BJ (cell line): Measurements from ENCODE around the gene GPR146. TPM values are rescaled to one million over a fixed set of nuclear protein-coding genes. Genes with fewer than 3 reads are reported as not detected.
A peak's percentile ranks its signal among the peaks of the same experiment; 100 is the strongest.

Experiments used
- CTCF ChIA-PET: fragments of 350-600 bp; formaldehyde crosslinking; extraction: SDS; loops from one replicate; lab custom pipeline; 2021; ENCODE audit warnings: antibody characterized with exemption, inconsistent platforms; lab: Yijun Ruan, JAX
- POLR2A ChIA-PET: fragments of 300-600 bp; sonication (Branson Sonifier 250); formaldehyde crosslinking; extraction: SDS; loops from one replicate; lab custom pipeline; 2021; ENCODE audit warnings: antibody characterized with exemption; lab: Charles Lee
- DNase-seq: peaks from one replicate; pipeline ENCODE4 v3.0.0-alpha.2; 2011; ENCODE audit warnings: low read depth
- H3K27me3 ChIP-seq: 2 replicates; pipeline ENCODE4 v1.6.0; 2011; ENCODE audit warnings: low read length; ENCODE audit not compliant: control insufficient read depth, insufficient read depth
- H3K36me3 ChIP-seq: 2 replicates; pipeline ENCODE4 v1.5.1; 2011; ENCODE audit warnings: low read length; ENCODE audit not compliant: control insufficient read depth, insufficient read depth
- H3K4me3 ChIP-seq: 2 replicates; pipeline ENCODE4 v1.5.1; 2011; ENCODE audit warnings: low read depth, mild to moderate bottlenecking, control low read depth, low read length
- polyA plus RNA-seq: library from polyadenylated mRNA; depleted of rRNA; stranded (reverse); fragments of >200 nt; gene quantifications from 2 replicates; pipeline ENCODE4 v1.2.3, GENCODE V29; 2011
- TF ChIP-seq, protein P1 (sequence below): IDR thresholded peaks from 2 replicates; pipeline ENCODE4 v1.5.1; 2011; ENCODE audit warnings: low read depth, mild to moderate bottlenecking, control low read depth, inconsistent platforms, low read length, moderate library complexity; ENCODE audit not compliant: insufficient read depth

Gene GPR146
- polyA plus RNA-seq, 1 experiment: 4.5 TPM

DNA sequence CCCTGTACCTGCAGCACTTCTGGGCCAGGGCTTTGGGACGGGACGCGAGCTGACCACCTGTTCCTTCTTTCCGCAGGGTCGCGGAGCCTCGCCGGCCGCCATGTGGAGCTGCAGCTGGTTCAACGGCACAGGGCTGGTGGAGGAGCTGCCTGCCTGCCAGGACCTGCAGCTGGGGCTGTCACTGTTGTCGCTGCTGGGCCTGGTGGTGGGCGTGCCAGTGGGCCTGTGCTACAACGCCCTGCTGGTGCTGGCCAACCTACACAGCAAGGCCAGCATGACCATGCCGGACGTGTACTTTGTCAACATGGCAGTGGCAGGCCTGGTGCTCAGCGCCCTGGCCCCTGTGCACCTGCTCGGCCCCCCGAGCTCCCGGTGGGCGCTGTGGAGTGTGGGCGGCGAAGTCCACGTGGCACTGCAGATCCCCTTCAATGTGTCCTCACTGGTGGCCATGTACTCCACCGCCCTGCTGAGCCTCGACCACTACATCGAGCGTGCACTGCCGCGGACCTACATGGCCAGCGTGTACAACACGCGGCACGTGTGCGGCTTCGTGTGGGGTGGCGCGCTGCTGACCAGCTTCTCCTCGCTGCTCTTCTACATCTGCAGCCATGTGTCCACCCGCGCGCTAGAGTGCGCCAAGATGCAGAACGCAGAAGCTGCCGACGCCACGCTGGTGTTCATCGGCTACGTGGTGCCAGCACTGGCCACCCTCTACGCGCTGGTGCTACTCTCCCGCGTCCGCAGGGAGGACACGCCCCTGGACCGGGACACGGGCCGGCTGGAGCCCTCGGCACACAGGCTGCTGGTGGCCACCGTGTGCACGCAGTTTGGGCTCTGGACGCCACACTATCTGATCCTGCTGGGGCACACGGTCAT lies 13.3 kb downstream of the GPR146 start:
- H3K4me3 ChIP-seq: no peak overlapping the region
- DNase-seq: no peak
- CTCF ChIA-PET: interaction anchor here (1.3 to 3.8 kb wide), 5 partner anchors 8 to 65 kb away, joined by 3 to 37 read pairs (median 11); partner anchors contain the start of gene GPR146
- no peaks in the 10 kb centered on the region for H3K27me3 ChIP-seq
- POLR2A ChIA-PET: no interaction called here
- TF ChIP-seq, protein P1, sequence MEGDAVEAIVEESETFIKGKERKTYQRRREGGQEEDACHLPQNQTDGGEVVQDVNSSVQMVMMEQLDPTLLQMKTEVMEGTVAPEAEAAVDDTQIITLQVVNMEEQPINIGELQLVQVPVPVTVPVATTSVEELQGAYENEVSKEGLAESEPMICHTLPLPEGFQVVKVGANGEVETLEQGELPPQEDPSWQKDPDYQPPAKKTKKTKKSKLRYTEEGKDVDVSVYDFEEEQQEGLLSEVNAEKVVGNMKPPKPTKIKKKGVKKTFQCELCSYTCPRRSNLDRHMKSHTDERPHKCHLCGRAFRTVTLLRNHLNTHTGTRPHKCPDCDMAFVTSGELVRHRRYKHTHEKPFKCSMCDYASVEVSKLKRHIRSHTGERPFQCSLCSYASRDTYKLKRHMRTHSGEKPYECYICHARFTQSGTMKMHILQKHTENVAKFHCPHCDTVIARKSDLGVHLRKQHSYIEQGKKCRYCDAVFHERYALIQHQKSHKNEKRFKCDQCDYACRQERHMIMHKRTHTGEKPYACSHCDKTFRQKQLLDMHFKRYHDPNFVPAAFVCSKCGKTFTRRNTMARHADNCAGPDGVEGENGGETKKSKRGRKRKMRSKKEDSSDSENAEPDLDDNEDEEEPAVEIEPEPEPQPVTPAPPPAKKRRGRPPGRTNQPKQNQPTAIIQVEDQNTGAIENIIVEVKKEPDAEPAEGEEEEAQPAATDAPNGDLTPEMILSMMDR: no peak
- no peaks in the 10 kb centered on the region for H3K36me3 ChIP-seq

DNA sequence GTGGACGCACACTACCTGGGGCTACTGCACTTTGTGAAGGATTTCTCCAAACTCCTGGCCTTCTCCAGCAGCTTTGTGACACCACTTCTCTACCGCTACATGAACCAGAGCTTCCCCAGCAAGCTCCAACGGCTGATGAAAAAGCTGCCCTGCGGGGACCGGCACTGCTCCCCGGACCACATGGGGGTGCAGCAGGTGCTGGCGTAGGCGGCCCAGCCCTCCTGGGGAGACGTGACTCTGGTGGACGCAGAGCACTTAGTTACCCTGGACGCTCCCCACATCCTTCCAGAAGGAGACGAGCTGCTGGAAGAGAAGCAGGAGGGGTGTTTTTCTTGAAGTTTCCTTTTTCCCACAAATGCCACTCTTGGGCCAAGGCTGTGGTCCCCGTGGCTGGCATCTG lies 14.0 kb downstream of the GPR146 start:
- Histone ChIP-seq H3K4me3 (no peak overlapping the region), H3K27me3 (no peaks in the 10 kb centered on the region), H3K36me3 (no peaks in the 10 kb centered on the region)
- CTCF ChIA-PET: interaction anchor here (1.3 to 3.8 kb wide), 4 partner anchors 11 to 65 kb away, joined by 3 to 37 read pairs (median 8); partner anchors contain the start of gene GPR146
- no peak for DNase-seq
- POLR2A ChIA-PET: no interaction called here
- TF ChIP-seq, protein P1: no peak

DNA sequence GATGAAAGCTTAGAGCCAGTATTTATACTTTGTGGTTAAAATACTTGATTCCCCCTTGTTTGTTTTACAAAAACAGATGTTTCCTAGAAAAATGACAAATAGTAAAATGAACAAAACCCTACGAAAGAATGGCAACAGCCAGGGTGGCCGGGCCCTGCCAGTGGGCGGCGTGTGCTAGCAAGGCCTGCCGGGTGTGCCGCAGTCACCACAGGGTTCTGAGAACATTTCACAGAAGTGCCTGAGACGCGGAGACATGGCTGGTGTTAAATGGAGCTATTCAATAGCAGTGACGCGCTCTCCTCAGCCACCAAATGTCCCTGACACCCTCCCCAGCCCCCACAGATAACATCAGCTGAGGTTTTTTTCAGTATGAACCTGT lies 14.5 kb downstream of the GPR146 start:
- ChIA-PET CTCF (interaction anchor here (1.3 to 3.8 kb wide), 3 partner anchors 14 to 66 kb away, joined by 3 to 37 read pairs (median 13); partner anchors contain the start of gene GPR146), POLR2A (no interaction called here)
- DNase-seq: no peak
- no peaks in the 10 kb centered on the region for H3K36me3 ChIP-seq
- no peak overlapping the region for H3K4me3 ChIP-seq
- TF ChIP-seq, protein P1: 0 out of 2 replicates have a peak, but pooled peaks have one; percentile 14
- no peaks in the 10 kb centered on the region for H3K27me3 ChIP-seq

DNA sequence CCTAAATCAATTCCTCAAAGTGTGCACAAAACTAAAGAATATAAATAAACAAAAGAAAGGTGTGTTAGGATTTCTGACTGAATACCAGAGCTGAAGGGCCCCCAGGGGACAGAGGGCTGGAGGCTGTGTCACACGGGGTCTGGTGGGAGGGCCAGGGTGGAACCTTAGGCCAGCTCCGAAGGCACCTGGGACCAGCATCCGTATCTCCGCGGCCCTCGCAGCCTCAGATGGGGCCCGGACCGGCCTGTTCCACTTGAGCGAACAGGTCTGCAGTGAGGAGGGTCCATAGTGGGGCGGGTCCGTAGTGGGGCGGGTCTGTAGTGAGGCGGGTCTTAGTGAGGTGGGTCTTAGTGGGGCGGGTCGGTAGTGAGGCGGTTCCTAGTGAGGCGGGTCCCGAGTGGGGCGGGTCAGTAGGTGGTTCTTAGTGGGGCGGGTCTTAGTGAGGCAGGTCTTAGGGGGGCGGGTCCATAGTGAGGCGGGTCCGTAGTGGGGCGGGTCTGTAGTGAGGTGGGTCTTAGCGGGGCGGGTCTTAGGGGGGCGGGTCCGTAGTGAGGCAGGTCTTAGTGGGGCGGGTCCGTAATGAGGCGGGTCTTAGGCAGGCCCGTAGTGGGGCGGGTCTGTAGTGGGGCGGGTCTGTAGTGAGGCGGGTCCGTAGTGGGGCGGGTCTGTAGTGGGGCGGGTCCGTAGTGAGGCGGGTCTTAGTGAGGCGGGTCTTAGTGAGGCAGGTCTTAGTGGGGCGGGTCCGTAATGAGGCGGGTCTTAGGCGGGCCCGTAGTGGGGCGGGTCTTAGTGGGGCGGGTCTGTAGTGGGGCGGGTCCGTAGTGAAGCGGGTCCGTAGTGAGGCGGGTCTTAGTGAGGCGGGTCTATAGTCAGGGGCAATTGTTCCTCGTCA lies 15.1 kb downstream of the GPR146 start:
- Histone ChIP-seq H3K36me3 (no peaks in the 10 kb centered on the region), H3K27me3 (no peaks in the 10 kb centered on the region), H3K4me3 (no peak overlapping the region)
- TF ChIP-seq, protein P1: no peak
- no peak for DNase-seq
- POLR2A ChIA-PET: no interaction called here
- CTCF ChIA-PET: interaction anchor here (1.1 to 3.8 kb wide), 8 partner anchors 14 to 117 kb away, joined by 3 to 48 read pairs (median 4); partner anchors contain the start of gene GPR146
